ENCODE data around the gene NT5C2.

- TF ChIP-seq POLR2A (IDR thresholded peaks at IDR 0.05; ENCODE audit: low read length) (no peak), GATA1 (IDR thresholded peaks at IDR 0.05; ENCODE audit: low read depth, low read length) (no peak)
Measured at GRCh38 chr10:103177123-103177522, 15.9 kb downstream of the NT5C2 start.
